Neural progenitor cell (in vitro differentiated cells): Measurements from ENCODE around the gene C6orf47. TPM values are rescaled to one million over a fixed set of nuclear protein-coding genes. Genes with fewer than 3 reads are reported as not detected.

Experiments
- DNase-seq: peaks from one replicate; pipeline ENCODE4 v3.0.0-alpha.2; 2016; ENCODE audit warnings: low spot score
- H2AFZ ChIP-seq: fragments of 200-600 bp; sonication (generic); replicated peaks from 2 replicates; pipeline ENCODE4 v1.6.1; 2016; ENCODE audit warnings: antibody characterized with exemption
- H3F3A ChIP-seq: fragments of 200-600 bp; sonication (generic); 2 replicates; pipeline ENCODE4 v1.6.1; 2016; ENCODE audit warnings: antibody characterized with exemption, low read depth
- H3K27ac ChIP-seq: fragments of 200-600 bp; sonication (generic); 2 replicates; pipeline ENCODE4 v1.5.1; 2016; ENCODE audit warnings: mild to moderate bottlenecking
- H3K27me3 ChIP-seq: fragments of 200-600 bp; sonication (generic); 2 replicates; pipeline ENCODE4 v1.6.1; 2016; ENCODE audit warnings: mild to moderate bottlenecking, moderate library complexity
- H3K36me3 ChIP-seq: fragments of 200-600 bp; sonication (generic); 2 replicates; pipeline ENCODE4 v1.5.1; 2016
- H3K4me1 ChIP-seq: fragments of 200-600 bp; sonication (generic); 2 replicates; pipeline ENCODE4 v1.6.1; 2016; ENCODE audit warnings: mixed run types
- H3K4me2 ChIP-seq: fragments of 200-600 bp; sonication (generic); 2 replicates; pipeline ENCODE4 v1.6.1; 2016
- H3K4me3 ChIP-seq: fragments of 200-600 bp; sonication (generic); 2 replicates; pipeline ENCODE4 v1.5.1; 2016
- H3K79me2 ChIP-seq: fragments of 200-600 bp; sonication (generic); 2 replicates; pipeline ENCODE4 v1.6.1; 2016; ENCODE audit warnings: low read depth
- H3K9ac ChIP-seq: fragments of 200-600 bp; sonication (generic); 2 replicates; pipeline ENCODE4 v1.6.1; 2016
- H3K9me3 ChIP-seq: fragments of 200-600 bp; sonication (generic); 2 replicates; pipeline ENCODE4 v1.5.1; 2016; ENCODE audit warnings: low read depth
- H4K20me1 ChIP-seq: fragments of 200-600 bp; sonication (generic); 2 replicates; pipeline ENCODE4 v1.6.1; 2016; ENCODE audit warnings: low read depth
- H3K27ac Mint-ChIP-seq: 3 replicates; pipeline ENCODE4 v1.8.0; 2021; ENCODE audit warnings: mixed read lengths
- H3K27me3 Mint-ChIP-seq: 2 replicates; pipeline ENCODE4 v1.8.0; 2022; ENCODE audit warnings: low read depth, mild to moderate bottlenecking, inconsistent platforms, moderate library complexity, mixed read lengths; ENCODE audit not compliant: insufficient read depth
- H3K36me3 Mint-ChIP-seq: 3 replicates; pipeline ENCODE4 v1.8.0; 2021; ENCODE audit warnings: mixed read lengths
- H3K4me1 Mint-ChIP-seq: 3 replicates; pipeline ENCODE4 v1.8.0; 2021; ENCODE audit warnings: mixed read lengths
- H3K4me3 Mint-ChIP-seq: 3 replicates; pipeline ENCODE4 v1.8.0; 2021; ENCODE audit warnings: mild to moderate bottlenecking, moderate library complexity, mixed read lengths
- H3K9me3 Mint-ChIP-seq: 3 replicates; pipeline ENCODE4 v1.8.0; 2020; ENCODE audit warnings: mixed read lengths
- CTCF ChIP-seq: fragments of 200-600 bp; sonication (generic); IDR thresholded peaks from 2 replicates; pipeline ENCODE4 v1.5.1; 2017; ENCODE audit warnings: antibody characterized with exemption, mild to moderate bottlenecking
- EZH2 ChIP-seq: fragments of 200-600 bp; sonication (generic); IDR thresholded peaks from 2 replicates; pipeline ENCODE4 v1.6.1; 2017; ENCODE audit warnings: antibody characterized with exemption, mild to moderate bottlenecking, moderate library complexity
- EZH2phosphoT487 ChIP-seq: fragments of 200-600 bp; sonication (generic); IDR thresholded peaks from 2 replicates; pipeline ENCODE4 v1.6.1; 2017; ENCODE audit warnings: antibody characterized with exemption
- total RNA-seq: library from RNA; depleted of rRNA; stranded (reverse); fragments of >200 nt; gene quantifications from 2 replicates; pipeline ENCODE4 v1.2.3, GENCODE V29; 2015; ENCODE audit warnings: low replicate concordance

The C6orf47 gene
- total RNA-seq, 1 donor from 2014 or later: 14.6 TPM

DNA sequence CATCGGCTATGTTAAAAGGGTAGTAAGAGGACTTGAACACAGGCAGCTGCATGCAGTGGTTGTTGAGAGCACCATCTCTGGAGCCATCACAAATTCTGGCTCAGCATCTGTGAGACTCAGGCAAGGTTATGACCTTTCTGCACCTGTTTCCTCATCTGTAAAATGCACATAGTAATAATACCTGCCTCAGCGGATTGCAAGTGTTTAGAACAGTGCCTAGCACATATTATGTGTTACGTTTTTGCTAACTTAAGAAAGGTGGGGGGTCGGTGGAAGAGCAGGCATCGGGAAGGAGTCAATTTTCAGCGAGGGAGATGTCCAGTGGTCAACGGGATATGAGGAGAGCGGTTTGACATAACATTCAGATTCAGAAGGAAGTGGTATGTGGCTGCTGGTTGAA is 17.4 kb upstream of the C6orf47 start:
- Histone ChIP-seq H3K79me2 (no peaks in the 10 kb centered on the region), H3K9me3 (no peaks in the 10 kb centered on the region), H3K4me2 (no peak overlapping the region), H3K27me3 (peaks cover 21% of the 10 kb centered on the region), H3K4me3 (no peak overlapping the region), H3K9ac (no peak overlapping the region), H3K27ac (no peak overlapping the region), H4K20me1 (no peaks in the 10 kb centered on the region), H3K36me3 (no peaks in the 10 kb centered on the region), H3K4me1 (peaks cover 4% of the 10 kb centered on the region), H2AFZ (no peak overlapping the region), H3F3A (peaks cover 22% of the 10 kb centered on the region)
- Mint-ChIP-seq H3K4me1 (peaks cover 18% of the 10 kb centered on the region), H3K4me3 (no peak overlapping the region), H3K27ac (no peak overlapping the region), H3K9me3 (no peaks in the 10 kb centered on the region), H3K36me3 (peaks cover 2% of the 10 kb centered on the region), H3K27me3 (peaks cover 14% of the 10 kb centered on the region)
- DNase-seq: no peak
- TF ChIP-seq EZH2phosphoT487 (no peak), EZH2 (no peak)

- H3K9ac ChIP-seq: no peak overlapping the region
- no peaks in the 10 kb centered on the region for H4K20me1 ChIP-seq
- TF ChIP-seq CTCF (no peak), EZH2phosphoT487 (no peak), EZH2 (no peak)
- H3K4me1 ChIP-seq: peaks cover 4% of the 10 kb centered on the region
- DNase-seq: no peak
- H3K4me3 ChIP-seq: no peak overlapping the region
- no peaks in the 10 kb centered on the region for H3K9me3 ChIP-seq
- H3K4me2 ChIP-seq: no peak overlapping the region
- H3K36me3 Mint-ChIP-seq: peaks cover 9% of the 10 kb centered on the region
- no peak overlapping the region for H2AFZ ChIP-seq
- peaks cover 14% of the 10 kb centered on the region for H3K4me1 Mint-ChIP-seq
- no peak overlapping the region for H3K27ac Mint-ChIP-seq
- no peaks in the 10 kb centered on the region for H3K9me3 Mint-ChIP-seq
- peaks cover 11% of the 10 kb centered on the region for H3F3A ChIP-seq
- H3K27me3 Mint-ChIP-seq: peaks cover 12% of the 10 kb centered on the region
- no peak overlapping the region for H3K4me3 Mint-ChIP-seq
- H3K79me2 ChIP-seq: no peaks in the 10 kb centered on the region
- no peaks in the 10 kb centered on the region for H3K36me3 ChIP-seq
- H3K27me3 ChIP-seq: peaks cover 12% of the 10 kb centered on the region
- no peak overlapping the region for H3K27ac ChIP-seq
These were observed 16.3 kb upstream of the C6orf47 start for GRCh38 chr6:31676904-31677303.

DNA sequence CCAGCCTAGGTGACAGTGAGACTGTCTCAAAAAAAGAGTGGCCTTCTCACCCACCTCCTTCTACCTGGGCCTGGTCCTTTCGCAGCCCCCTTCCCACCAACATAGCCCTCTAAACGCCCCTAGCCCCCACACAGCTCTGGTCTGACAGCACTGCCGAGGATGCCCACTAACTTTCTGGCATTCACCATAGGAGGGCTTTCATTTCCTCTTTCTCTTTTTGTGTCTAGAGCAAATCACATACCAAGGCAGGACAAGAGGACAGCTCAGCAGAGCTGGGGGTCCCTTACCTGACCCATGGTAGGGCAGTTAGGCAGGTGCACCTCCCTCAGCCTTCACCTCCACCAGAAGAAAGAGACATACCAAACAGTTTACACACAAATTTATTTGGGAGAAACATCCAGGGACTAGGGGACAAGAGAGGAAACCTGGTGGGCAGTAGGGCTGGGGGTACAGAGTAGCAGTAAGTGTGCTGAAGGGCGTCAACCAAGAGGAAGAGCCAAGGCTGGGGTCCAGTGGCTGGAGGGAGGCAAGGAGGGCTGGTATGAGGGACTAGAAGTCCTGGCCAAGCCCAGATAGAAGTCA is 15.8 kb upstream of the C6orf47 start:
- no peak overlapping the region for H3K9ac ChIP-seq
- TF ChIP-seq EZH2phosphoT487 (no peak), EZH2 (no peak), CTCF (no peak)
- Mint-ChIP-seq H3K27me3 (peaks cover 8% of the 10 kb centered on the region), H3K27ac (no peak overlapping the region), H3K4me1 (peaks cover 9% of the 10 kb centered on the region), H3K9me3 (no peaks in the 10 kb centered on the region), H3K4me3 (no peak overlapping the region), H3K36me3 (peaks cover 7% of the 10 kb centered on the region)
- H3K4me1 ChIP-seq: peaks cover under 1% of the 10 kb centered on the region
- H3K79me2 ChIP-seq: no peaks in the 10 kb centered on the region
- H3K9me3 ChIP-seq: no peaks in the 10 kb centered on the region
- H3K4me3 ChIP-seq: no peak overlapping the region
- DNase-seq: no peak
- no peaks in the 10 kb centered on the region for H3K36me3 ChIP-seq
- H3K27ac ChIP-seq: no peak overlapping the region
- H3K27me3 ChIP-seq: peaks cover 7% of the 10 kb centered on the region
- peaks cover 6% of the 10 kb centered on the region for H3F3A ChIP-seq
- H4K20me1 ChIP-seq: no peaks in the 10 kb centered on the region
- H3K4me2 ChIP-seq: no peak overlapping the region
- H2AFZ ChIP-seq: no peak overlapping the region

DNA sequence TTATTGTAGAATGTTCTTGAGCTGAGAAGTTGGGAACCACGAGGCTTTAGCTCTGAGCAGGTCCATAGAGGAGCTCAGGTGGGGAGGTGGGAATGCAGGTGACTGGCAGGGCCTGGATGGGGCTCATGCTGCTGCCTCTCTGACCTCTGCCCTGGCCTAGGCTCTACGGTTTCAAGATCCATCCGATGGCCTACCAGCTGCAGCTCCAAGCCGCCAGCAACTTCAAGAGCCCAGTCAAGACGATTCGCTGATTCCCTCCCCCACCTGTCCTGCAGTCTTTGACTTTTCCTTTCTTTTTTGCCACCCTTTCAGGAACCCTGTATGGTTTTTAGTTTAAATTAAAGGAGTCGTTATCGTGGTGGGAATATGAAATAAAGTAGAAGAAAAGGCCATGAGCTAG is 9.1 kb upstream of the C6orf47 start, which contains the start of gene LY6G5B:
Gene LY6G5B (plus strand): TSS at position 301 of the 400 bp plus-strand sequence. CDS start 975 bp downstream, outside the sequence.
- no peaks in the 10 kb centered on the region for H3K4me1 ChIP-seq
- H3K36me3 ChIP-seq: no peaks in the 10 kb centered on the region
- no peak within 1 kb of the TSS for H3K27ac Mint-ChIP-seq
- no peak for DNase-seq
- no peaks in the 10 kb centered on the region for H3K9me3 Mint-ChIP-seq
- no peak within 1 kb of the TSS for H3K27ac ChIP-seq
- no peak within 1 kb of the TSS for H3K4me3 ChIP-seq
- no peak within 1 kb of the TSS for H3K4me2 ChIP-seq
- H3F3A ChIP-seq: peaks cover 10% of the 10 kb centered on the region
- peaks cover 33% of the 10 kb centered on the region for H3K79me2 ChIP-seq
- H3K9me3 ChIP-seq: no peaks in the 10 kb centered on the region
- H3K9ac ChIP-seq: no peak within 1 kb of the TSS
- no peak within 1 kb of the TSS for H2AFZ ChIP-seq
- H3K27me3 ChIP-seq: no peaks in the 10 kb centered on the region
- H3K4me3 Mint-ChIP-seq: no peak within 1 kb of the TSS
- H3K36me3 Mint-ChIP-seq: peaks cover 23% of the 10 kb centered on the region
- no peaks in the 10 kb centered on the region for H4K20me1 ChIP-seq
- peaks cover 10% of the 10 kb centered on the region for H3K4me1 Mint-ChIP-seq
- peaks cover under 1% of the 10 kb centered on the region for H3K27me3 Mint-ChIP-seq
- TF ChIP-seq EZH2 (no peak), EZH2phosphoT487 (no peak), CTCF (no peak)
